Fibroblast of the aortic adventitia (primary cell): ENCODE data around the gene RBP2. TPM values are rescaled to one million over a fixed set of nuclear protein-coding genes. Genes with fewer than 3 reads are reported as not detected.
A peak's percentile ranks its signal among the peaks of the same experiment; 100 is the strongest.

Experiments
- DNase-seq: peaks from one replicate; pipeline ENCODE4 v3.0.0-alpha.2; 2010; ENCODE audit warnings: low read depth
- H3K4me3 ChIP-seq: 2 replicates; pipeline ENCODE4 v1.5.1; 2011; ENCODE audit warnings: low read depth, mild to moderate bottlenecking, control low read depth, low read length, moderate library complexity
- total RNA-seq: library from RNA; depleted of rRNA; stranded (reverse); fragments of >200 nt; gene quantifications from 2 replicates; pipeline ENCODE4 v1.2.3, GENCODE V29; 2012; ENCODE audit warnings: low replicate concordance
- TF ChIP-seq, protein P1 (sequence below): IDR thresholded peaks from 2 replicates; pipeline ENCODE4 v1.5.1; 2011; ENCODE audit warnings: mild to moderate bottlenecking, low read length, control low read depth, inconsistent platforms; ENCODE audit not compliant: insufficient read depth

Gene RBP2
- total RNA-seq, 1 donor = not detected

DNA sequence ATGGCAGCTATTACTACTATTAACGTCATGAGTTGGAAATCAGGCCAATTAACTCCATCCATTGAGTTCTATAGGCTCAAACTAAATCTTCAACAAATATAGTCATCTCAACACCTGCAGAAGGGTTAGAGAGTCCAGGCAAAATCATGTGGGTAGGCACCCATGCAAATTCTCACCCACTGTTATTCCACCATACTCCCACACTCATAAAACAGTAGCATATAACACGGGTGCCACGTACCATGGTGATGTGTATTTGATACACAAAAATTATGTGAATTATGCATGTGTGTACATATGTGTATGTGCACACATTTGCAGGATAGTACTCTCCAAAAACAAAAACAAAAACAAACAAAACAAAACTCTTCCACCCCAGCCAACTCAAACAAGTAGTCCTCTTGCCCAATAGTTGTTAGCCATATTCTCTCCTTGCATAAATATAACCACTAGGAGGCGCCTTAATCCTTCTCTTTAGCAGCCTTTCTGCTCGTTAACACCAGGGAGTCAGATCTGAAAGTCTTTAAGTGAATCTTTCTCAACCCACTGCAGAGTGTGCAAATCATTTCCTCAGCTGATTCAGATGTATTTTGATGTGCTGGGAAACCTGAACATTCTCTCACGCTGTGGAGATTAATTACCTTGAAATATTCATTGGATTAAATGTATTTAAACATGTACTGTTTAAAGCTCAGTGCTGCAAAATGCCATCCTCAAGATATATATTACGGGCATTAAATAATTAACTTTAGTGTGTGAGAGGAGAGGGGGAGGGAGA is 48.8 kb downstream of the RBP2 start:
- TF ChIP-seq, protein P1, sequence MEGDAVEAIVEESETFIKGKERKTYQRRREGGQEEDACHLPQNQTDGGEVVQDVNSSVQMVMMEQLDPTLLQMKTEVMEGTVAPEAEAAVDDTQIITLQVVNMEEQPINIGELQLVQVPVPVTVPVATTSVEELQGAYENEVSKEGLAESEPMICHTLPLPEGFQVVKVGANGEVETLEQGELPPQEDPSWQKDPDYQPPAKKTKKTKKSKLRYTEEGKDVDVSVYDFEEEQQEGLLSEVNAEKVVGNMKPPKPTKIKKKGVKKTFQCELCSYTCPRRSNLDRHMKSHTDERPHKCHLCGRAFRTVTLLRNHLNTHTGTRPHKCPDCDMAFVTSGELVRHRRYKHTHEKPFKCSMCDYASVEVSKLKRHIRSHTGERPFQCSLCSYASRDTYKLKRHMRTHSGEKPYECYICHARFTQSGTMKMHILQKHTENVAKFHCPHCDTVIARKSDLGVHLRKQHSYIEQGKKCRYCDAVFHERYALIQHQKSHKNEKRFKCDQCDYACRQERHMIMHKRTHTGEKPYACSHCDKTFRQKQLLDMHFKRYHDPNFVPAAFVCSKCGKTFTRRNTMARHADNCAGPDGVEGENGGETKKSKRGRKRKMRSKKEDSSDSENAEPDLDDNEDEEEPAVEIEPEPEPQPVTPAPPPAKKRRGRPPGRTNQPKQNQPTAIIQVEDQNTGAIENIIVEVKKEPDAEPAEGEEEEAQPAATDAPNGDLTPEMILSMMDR = peak; percentile 78
- no peak overlapping the region for H3K4me3 ChIP-seq
- DNase-seq = peak; percentile 86

DNA sequence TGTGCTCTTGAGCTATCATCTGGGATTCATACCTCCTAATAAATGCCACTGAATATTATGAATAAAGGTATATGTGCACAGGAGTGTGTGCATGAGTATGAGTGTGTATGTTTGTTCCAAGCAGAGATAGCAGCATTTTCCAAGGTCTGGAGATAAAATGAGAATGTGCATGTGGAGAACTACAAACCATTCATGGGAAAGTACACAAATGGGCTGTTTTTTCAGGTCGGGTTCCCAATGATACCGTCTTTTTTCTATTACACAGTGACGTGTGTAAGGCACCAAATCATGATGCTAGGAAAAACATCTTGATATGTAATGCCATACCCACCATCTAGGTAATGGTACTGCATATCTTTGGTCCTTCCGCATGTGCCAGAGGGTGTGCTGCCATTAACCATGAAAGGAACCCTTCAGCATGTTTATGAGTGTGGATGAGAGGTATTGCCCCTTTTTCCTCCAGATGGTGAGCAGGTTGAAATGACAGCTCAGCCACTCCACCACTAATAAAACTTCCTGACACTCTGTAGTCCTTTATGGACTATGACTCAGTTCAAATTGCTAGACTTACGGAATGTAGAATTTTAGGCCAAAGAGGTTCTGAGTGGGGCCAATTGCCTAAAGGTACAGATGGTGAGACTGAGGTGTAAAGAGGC is 50.4 kb downstream of the RBP2 start:
- H3K4me3 ChIP-seq = no peak overlapping the region
- TF ChIP-seq, protein P1 = no peak
- no peak for DNase-seq

DNA sequence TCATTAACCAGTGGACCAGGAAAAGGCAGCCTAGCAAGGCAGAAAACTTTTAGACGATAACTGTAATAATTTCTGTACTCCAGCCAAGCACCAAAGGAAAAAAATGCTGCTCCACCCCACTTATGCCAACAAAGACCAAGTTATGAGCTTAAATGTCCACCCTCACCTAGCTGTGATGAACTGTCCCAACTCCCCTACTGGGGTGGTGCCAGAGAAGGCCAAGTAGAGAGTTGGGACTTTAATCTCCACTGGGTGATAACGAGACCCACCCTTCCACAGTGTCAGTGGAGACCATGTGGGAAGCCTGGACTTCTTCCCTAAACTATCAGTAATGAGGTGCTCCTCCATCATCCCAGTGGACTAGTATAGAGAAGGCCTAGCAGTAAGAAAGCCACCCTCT is 53.1 kb downstream of the RBP2 start:
- H3K4me3 ChIP-seq = no peak overlapping the region
- TF ChIP-seq, protein P1 = no peak
- no peak for DNase-seq

DNA sequence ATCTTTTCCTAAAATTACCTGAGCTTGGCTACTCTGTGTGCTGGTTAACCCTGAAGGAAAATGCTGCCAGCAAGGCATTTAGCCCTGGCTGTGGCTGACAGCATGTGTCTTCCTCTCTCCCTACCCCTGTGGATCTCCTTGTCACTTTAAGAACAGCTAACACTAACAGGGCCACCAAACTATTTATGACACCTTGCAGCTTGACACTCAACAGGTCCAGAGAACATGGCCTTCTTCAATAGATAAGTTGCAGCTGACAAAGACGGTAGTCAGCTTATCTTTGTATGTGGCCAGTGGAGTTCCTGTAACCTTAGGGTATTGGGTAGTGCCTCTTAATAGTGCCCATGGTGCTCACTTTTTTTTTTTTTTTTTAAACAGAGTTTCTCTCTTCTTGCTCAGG is 54.9 kb downstream of the RBP2 start:
- H3K4me3 ChIP-seq = no peak overlapping the region
- DNase-seq = no peak
- TF ChIP-seq, protein P1 = no peak

DNA sequence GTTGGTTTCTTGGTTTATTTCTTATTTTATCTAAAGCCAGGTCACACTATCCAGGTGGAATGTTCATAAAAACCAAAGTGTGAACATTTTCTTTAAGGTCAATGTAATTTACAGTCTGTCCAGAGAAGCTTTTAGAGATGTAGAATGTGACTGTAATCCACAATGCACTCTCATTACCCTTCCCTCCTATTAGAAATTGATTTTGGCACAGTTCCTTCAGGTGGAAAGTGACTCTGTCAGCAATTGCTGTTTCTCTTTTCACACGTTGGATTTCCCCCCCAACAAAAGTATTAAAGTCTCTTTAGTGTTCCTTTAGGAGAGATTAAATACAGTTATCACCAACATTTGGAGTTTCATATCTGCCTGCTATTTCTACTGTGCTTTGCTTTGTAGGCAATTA is 55.3 kb downstream of the RBP2 start:
- TF ChIP-seq, protein P1 = no peak
- DNase-seq = no peak
- H3K4me3 ChIP-seq = no peak overlapping the region

DNA sequence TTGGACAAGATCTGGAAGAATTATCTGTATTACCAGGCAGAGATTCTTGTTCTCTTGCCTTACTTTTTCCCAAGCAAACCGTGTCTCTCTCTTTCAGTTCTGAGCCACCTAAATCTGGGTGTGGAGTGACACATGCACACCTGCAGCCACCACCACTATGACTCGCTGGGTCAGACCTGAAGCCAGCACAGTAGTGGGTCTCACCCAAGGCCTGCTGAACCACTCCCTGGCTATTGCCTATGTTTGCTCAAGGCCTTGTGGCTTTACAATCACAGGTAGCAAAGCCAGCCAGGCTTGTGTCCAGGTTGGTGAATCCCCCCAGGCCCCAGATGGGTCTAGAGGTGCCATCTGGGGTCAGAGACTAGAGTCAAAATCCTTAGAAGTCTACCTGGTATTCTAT is 58.2 kb downstream of the RBP2 start:
- TF ChIP-seq, protein P1 = no peak
- DNase-seq = no peak
- H3K4me3 ChIP-seq = no peak overlapping the region
